K562 (cell line): ENCODE measurements around the gene WDR46. TPM values are rescaled to one million over a fixed set of nuclear protein-coding genes. Genes with fewer than 3 reads are reported as not detected.
A peak's percentile ranks its signal among the peaks of the same experiment; 100 is the strongest.

Experiments used
- CBFB ChIP-seq: sonication (generic); formaldehyde crosslinking; IDR thresholded peaks from 2 replicates; pipeline ENCODE4 v1.4.0; 2020; ENCODE audit warnings: mild to moderate bottlenecking, missing genetic modification reagents
- CREB3 ChIP-seq: fragments of 450-650 bp; conservative IDR thresholded peaks from 2 replicates; pipeline ENCODE4 v1.6.1; 2016; ENCODE audit warnings: missing genetic modification characterization, low read depth, mild to moderate bottlenecking, missing compliant biosample characterization, moderate library complexity
- CTCF ChIP-seq, 3 experiments: IDR thresholded peaks in 2 of 3; conservative IDR thresholded peaks in 1 of 3; 2 replicates each; pipeline ENCODE4 v1.5.1; 2011 to 2012; ENCODE audit warnings: low read length in 3 of 3, mild to moderate bottlenecking in 3 of 3, control low read depth in 2 of 3, improper control_type of control experiment in 1 of 3, inconsistent platforms in 1 of 3, low read depth in 1 of 3, mixed read lengths in 1 of 3, moderate library complexity in 1 of 3; ENCODE audit not compliant: insufficient read depth in 2 of 3
- GTF2B ChIP-seq: IDR thresholded peaks from 2 replicates; pipeline ENCODE4 v1.6.1; 2011; ENCODE audit not compliant: insufficient read length; ENCODE audit errors: extremely low read depth
- HMG20A ChIP-seq: fragments of 450-650 bp; formaldehyde crosslinking; conservative IDR thresholded peaks from 2 replicates; pipeline ENCODE4 v1.4.0; 2020; ENCODE audit warnings: mild to moderate bottlenecking, mixed read lengths
- MCM5 ChIP-seq: fragments of 450-650 bp; IDR thresholded peaks from 2 replicates; pipeline ENCODE4 v1.6.1; 2016; ENCODE audit warnings: low read depth
- NEUROD1 ChIP-seq: fragments of 150-350 bp; IDR thresholded peaks from 2 replicates; pipeline ENCODE4 v1.6.1; 2014; ENCODE audit warnings: borderline replicate concordance, low read length, low read depth; ENCODE audit not compliant: partially characterized antibody
- RREB1 ChIP-seq: fragments of 250-450 bp; sonication (Bioruptor Pico); IDR thresholded peaks from 2 replicates; pipeline ENCODE4 v1.4.0; 2020
- SRSF1 ChIP-seq: fragments of 200-400 bp; formaldehyde crosslinking; IDR thresholded peaks from 2 replicates; pipeline ENCODE4 v1.6.1; 2017; ENCODE audit warnings: mild to moderate bottlenecking, low read depth, low read length, moderate library complexity
- TEAD1 ChIP-seq, 2 experiments: fragments of 450-650 bp in 1 of 2; sonication (generic) in 1 of 2; formaldehyde crosslinking; IDR thresholded peaks; 2 replicates each; pipeline versions ENCODE4 v1.4.0 to v1.8.0; 2020 to 2022; ENCODE audit warnings: mild to moderate bottlenecking in 2 of 2, missing genetic modification reagents in 1 of 2
- THRA ChIP-seq: fragments of 450-650 bp; IDR thresholded peaks from 2 replicates; pipeline ENCODE4 v1.6.1; 2017; ENCODE audit warnings: mild to moderate bottlenecking, moderate library complexity
- ZNF277 ChIP-seq: fragments of 250-450 bp; sonication (Bioruptor Pico); IDR thresholded peaks from 2 replicates; pipeline ENCODE4 v1.8.0; 2022; ENCODE audit warnings: inconsistent platforms, mild to moderate bottlenecking, moderate library complexity, borderline replicate concordance
- polyA plus RNA-seq, 8 experiments: library from polyadenylated mRNA; depleted of rRNA in 4 of 8; stranded (reverse) in 5 of 8; unstranded in 3 of 8; fragments of >200 nt; fragmentation: Nextera tagmentation in 2 of 8; fragmentation: Illumina TruSeq in 1 of 8; extraction: Ambion mirVana in 2 of 8; extraction: Trizol in 1 of 8; gene quantifications; 2 replicates each; pipeline versions ENCODE4 v1.2.1 to v1.2.3, GENCODE V29; 2011 to 2014; ENCODE audit warnings: inconsistent platforms in 1 of 8, missing spikeins in 1 of 8
- total RNA-seq, 7 experiments: library from RNA; depleted of rRNA in 6 of 7; stranded (reverse); fragments of >200 nt in 6 of 7; fragmentation: Illumina TruSeq in 2 of 7; extraction: Trizol in 2 of 7; gene quantifications; 2 replicates each; pipeline versions ENCODE4 v1.2.1 to v1.2.3, GENCODE V29; 2011 to 2021; ENCODE audit warnings: low replicate concordance in 1 of 7

The WDR46 gene
- total and polyA plus RNA-seq, 9 of the 15 experiments (the other 6 are each of a cell fraction or from before 2014, with no cell fraction given): 8.9 to 146 (median 93.1) TPM

- TF ChIP-seq RREB1 (no peak), GTF2B (no peak), TEAD1 (CRISPR knock-in tag; IDR thresholded peaks at IDR 0.05) (peak; percentile 56 to 71; a peak in 3 of 4 replicates), HMG20A (no peak), MCM5 (no peak), CREB3 (tag) (peak; percentile 89), THRA (no peak), CBFB (CRISPR knock-in tag) (no peak), SRSF1 (no peak), ZNF277 (CRISPR knock-in tag) (no peak), CTCF (IDR thresholded peaks at IDR 0.05 in 2 of 3, conservative IDR thresholded peaks at IDR 0.05 in 1 of 3; ENCODE audit: insufficient read depth in 2 of 3, low read depth in 1 of 3, low read length in 3 of 3) (no peak), NEUROD1 (peak; percentile 40)
These were observed at the start of gene WDR46, which contains the start of gene PFDN6 (continued) for GRCh38 chr6:33288921-33289783.
